ENCODE measurements around the gene CCL18.

Gene CCL18

GRCh38 chr17:36066365-36066985 lies 2.4 kb downstream of the CCL18 start:
- Mint-ChIP-seq H3K27ac (no peak overlapping the region), H3K36me3 (ENCODE audit: low read depth) (no peaks in the 10 kb centered on the region), H3K27me3 (ENCODE audit: low read depth) (no peaks in the 10 kb centered on the region), H3K4me3 (no peak overlapping the region), H3K9me3 (no peaks in the 10 kb centered on the region), H3K4me1 (no peaks in the 10 kb centered on the region)
- TF ChIP-seq CTCF (IDR thresholded peaks at IDR 0.05; ENCODE audit: unreplicated experiment in 3 of 3) = no peak

- Mint-ChIP-seq H3K9me3 (no peaks in the 10 kb centered on the region), H3K4me3 (no peak overlapping the region), H3K36me3 (ENCODE audit: low read depth) (no peaks in the 10 kb centered on the region), H3K27me3 (ENCODE audit: low read depth) (peaks cover 3% of the 10 kb centered on the region), H3K4me1 (no peaks in the 10 kb centered on the region), H3K27ac (no peak overlapping the region)
- TF ChIP-seq CTCF (IDR thresholded peaks at IDR 0.05; ENCODE audit: unreplicated experiment in 3 of 3) = no peak
Observed at GRCh38 chr17:36068524-36068923, 4.5 kb downstream of the CCL18 start.

- no peak overlapping the region for H3K4me3 Mint-ChIP-seq
- H3K4me1 Mint-ChIP-seq = no peaks in the 10 kb centered on the region
- TF ChIP-seq CTCF (IDR thresholded peaks at IDR 0.05; ENCODE audit: unreplicated experiment in 3 of 3) = no peak
- no peak overlapping the region for H3K27ac Mint-ChIP-seq
- H3K9me3 Mint-ChIP-seq = no peaks in the 10 kb centered on the region
- H3K27me3 Mint-ChIP-seq (ENCODE audit: low read depth) = peaks cover 3% of the 10 kb centered on the region
- no peaks in the 10 kb centered on the region for H3K36me3 Mint-ChIP-seq (ENCODE audit: low read depth)
Observed at GRCh38 chr17:36069136-36069535, 5.1 kb downstream of the CCL18 start.

GRCh38 chr17:36070427-36070826 lies 6.4 kb downstream of the CCL18 start:
- TF ChIP-seq CTCF (IDR thresholded peaks at IDR 0.05; ENCODE audit: unreplicated experiment in 3 of 3) = no peak
- peaks cover 3% of the 10 kb centered on the region for H3K27me3 Mint-ChIP-seq (ENCODE audit: low read depth)
- no peaks in the 10 kb centered on the region for H3K4me1 Mint-ChIP-seq
- no peak overlapping the region for H3K27ac Mint-ChIP-seq
- no peak overlapping the region for H3K4me3 Mint-ChIP-seq
- no peaks in the 10 kb centered on the region for H3K36me3 Mint-ChIP-seq (ENCODE audit: low read depth)
- H3K9me3 Mint-ChIP-seq = no peaks in the 10 kb centered on the region

GRCh38 chr17:36071751-36072150 lies 7.7 kb downstream of the CCL18 start:
- no peak for TF ChIP-seq CTCF (IDR thresholded peaks at IDR 0.05; ENCODE audit: unreplicated experiment in 3 of 3)
- Mint-ChIP-seq H3K9me3 (no peaks in the 10 kb centered on the region), H3K27ac (no peak overlapping the region), H3K36me3 (ENCODE audit: low read depth) (no peaks in the 10 kb centered on the region), H3K4me1 (no peaks in the 10 kb centered on the region), H3K4me3 (no peak overlapping the region), H3K27me3 (ENCODE audit: low read depth) (peaks cover 3% of the 10 kb centered on the region)

- Mint-ChIP-seq H3K4me1 (no peaks in the 10 kb centered on the region), H3K9me3 (no peaks in the 10 kb centered on the region), H3K36me3 (ENCODE audit: low read depth) (no peaks in the 10 kb centered on the region), H3K27me3 (ENCODE audit: low read depth) (peaks cover 3% of the 10 kb centered on the region), H3K27ac (no peak overlapping the region), H3K4me3 (no peak overlapping the region)
- peak; percentile 48 to 62 (median 59) for TF ChIP-seq CTCF (IDR thresholded peaks at IDR 0.05; ENCODE audit: unreplicated experiment in 3 of 3)
Observed at GRCh38 chr17:36072431-36073121, 8.5 kb downstream of the CCL18 start.
